Liver (tissue), 9 donors: ENCODE data around the gene FBN3. TPM values are rescaled to one million over a fixed set of nuclear protein-coding genes. Genes with fewer than 3 reads are reported as not detected.

ENCODE experiments used
- DNase-seq: peaks from one replicate; pipeline ENCODE4 v3.0.0-alpha.2; 2017; ENCODE audit warnings: low spot score
- H3K27ac ChIP-seq, 2 donors: one replicate each; pipeline ENCODE4 v1.7.0; 2013; ENCODE audit warnings: inconsistent platforms in 2 of 2, low read length in 2 of 2, control low read depth in 1 of 2, low read depth in 1 of 2, mild to moderate bottlenecking in 1 of 2
- H3K27me3 ChIP-seq, 4 donors: one replicate each; pipeline versions ENCODE4 v1.6.1 to v1.7.0; 2013; ENCODE audit warnings: low read length in 3 of 4, inconsistent platforms in 1 of 4, mild to moderate bottlenecking in 1 of 4, moderate library complexity in 1 of 4; ENCODE audit not compliant: control insufficient read depth in 4 of 4, insufficient read depth in 4 of 4
- H3K36me3 ChIP-seq, 4 donors: one replicate each; pipeline versions ENCODE4 v1.6.1 to v1.7.0; 2013; ENCODE audit warnings: low read length in 3 of 4, mild to moderate bottlenecking in 3 of 4, low read depth in 1 of 4, moderate library complexity in 1 of 4; ENCODE audit not compliant: control insufficient read depth in 4 of 4, insufficient read depth in 3 of 4
- H3K4me1 ChIP-seq, 4 donors: one replicate each; pipeline versions ENCODE4 v1.6.1 to v1.7.0; 2013; ENCODE audit warnings: low read length in 3 of 4, mild to moderate bottlenecking in 3 of 4, moderate library complexity in 1 of 4; ENCODE audit not compliant: control insufficient read depth in 4 of 4, insufficient read depth in 4 of 4
- H3K4me3 ChIP-seq, 3 donors: one replicate each; pipeline versions ENCODE4 v1.6.1 to v1.7.0; 2013; ENCODE audit warnings: low read length in 3 of 3, control low read depth in 1 of 3, low read depth in 1 of 3, mild to moderate bottlenecking in 1 of 3
- H3K9ac ChIP-seq, 2 donors: one replicate each; pipeline ENCODE4 v1.7.0; 2013; ENCODE audit warnings: low read length in 2 of 2, mild to moderate bottlenecking in 2 of 2, moderate library complexity in 2 of 2, control low read depth in 1 of 2, low read depth in 1 of 2
- H3K9me3 ChIP-seq, 4 donors: one replicate each; pipeline versions ENCODE4 v1.6.1 to v1.7.0; 2013; ENCODE audit warnings: low read length in 3 of 4; ENCODE audit not compliant: control insufficient read depth in 4 of 4
- ATF3 ChIP-seq: IDR thresholded peaks from 2 replicates; pipeline ENCODE4 v1.6.1; 2016; ENCODE audit warnings: antibody characterized with exemption
- FOXA1 ChIP-seq: IDR thresholded peaks from 2 replicates; pipeline ENCODE4 v1.6.1; 2016; ENCODE audit warnings: antibody characterized with exemption
- FOXA2 ChIP-seq: IDR thresholded peaks from 2 replicates; pipeline ENCODE4 v1.6.1; 2016; ENCODE audit warnings: antibody characterized with exemption
- HNF4A ChIP-seq, 2 donors: conservative IDR thresholded peaks; 2 replicates each; pipeline ENCODE4 v1.6.1; 2016; ENCODE audit warnings: antibody characterized with exemption in 2 of 2, mild to moderate bottlenecking in 2 of 2
- HNF4G ChIP-seq: IDR thresholded peaks from 2 replicates; pipeline ENCODE4 v1.6.1; 2016; ENCODE audit warnings: antibody characterized with exemption
- JUND ChIP-seq, 2 donors: IDR thresholded peaks; 2 replicates each; pipeline ENCODE4 v1.6.1; 2016; ENCODE audit warnings: antibody characterized with exemption in 2 of 2
- MAX ChIP-seq: IDR thresholded peaks from 2 replicates; pipeline ENCODE4 v1.6.1; 2016; ENCODE audit warnings: antibody characterized with exemption
- NR2F2 ChIP-seq: IDR thresholded peaks from 2 replicates; pipeline ENCODE4 v1.6.1; 2016; ENCODE audit warnings: antibody characterized with exemption
- RAD21 ChIP-seq, 2 donors: IDR thresholded peaks; 2 replicates each; pipeline ENCODE4 v1.6.1; 2016; ENCODE audit warnings: antibody characterized with exemption in 2 of 2, mild to moderate bottlenecking in 2 of 2
- RXRA ChIP-seq, 2 donors: IDR thresholded peaks; 2 replicates each; pipeline ENCODE4 v1.6.1; 2017 to 2018; ENCODE audit warnings: antibody characterized with exemption in 2 of 2, mild to moderate bottlenecking in 1 of 2
- SP1 ChIP-seq: IDR thresholded peaks from 2 replicates; pipeline ENCODE4 v1.6.1; 2018; ENCODE audit warnings: antibody characterized with exemption, mild to moderate bottlenecking
- TAF1 ChIP-seq: conservative IDR thresholded peaks from 2 replicates; pipeline ENCODE4 v1.6.1; 2016; ENCODE audit warnings: antibody characterized with exemption, mild to moderate bottlenecking
- YY1 ChIP-seq: IDR thresholded peaks from 2 replicates; pipeline ENCODE4 v1.6.1; 2016; ENCODE audit warnings: antibody characterized with exemption, mild to moderate bottlenecking
- ZBTB33 ChIP-seq: IDR thresholded peaks from 2 replicates; pipeline ENCODE4 v1.6.1; 2016; ENCODE audit warnings: antibody characterized with exemption
- WGBS: extraction: QIAGEN DNeasy Blood & Tissue Kit; methylation state at CpG from one replicate; pipeline ENCODE4 v1.1.7; 2013; 5-methylcytosine and 5-hydroxymethylcytosine counted together
- polyA plus RNA-seq, 2 donors: library from polyadenylated mRNA; stranded (reverse) in 1 of 2; unstranded in 1 of 2; fragments of 200-250 nt in 1 of 2; fragments of >200 nt in 1 of 2; fragmentation: Nextera tagmentation in 1 of 2; extraction: Ambion mirVana in 1 of 2; gene quantifications; one replicate each; pipeline versions ENCODE4 v1.2.1 to v1.2.3, GENCODE V29; 2013 to 2015
- total RNA-seq, 2 donors: library from RNA; depleted of rRNA; stranded (reverse); fragments of >200 nt; gene quantifications; one replicate each; pipeline ENCODE4 v1.2.3, GENCODE V29; 2014
- donor health status: healthy.
- donor health status: healthy.
- donor health status: healthy.
- donor health status: healthy.
- donor health status: healthy.

FBN3 gene
- total and polyA plus RNA-seq, 4 donors = under 0.01 to 0.61 (median 0.08) TPM; not detected in 1

GRCh38 chr19:8080832-8081231 is 68.6 kb downstream of the FBN3 start:
- Histone ChIP-seq H3K9me3 (no peaks in the 10 kb centered on the region), H3K27ac (no peak overlapping the region), H3K4me3 (no peak overlapping the region), H3K27me3 (no peaks in the 10 kb centered on the region), H3K4me1 (peaks cover 0 to 5% (median 2%) of the 10 kb centered on the region in 4 donors), H3K9ac (no peak overlapping the region), H3K36me3 (no peaks in the 10 kb centered on the region)
- WGBS = 42% methylated on average over 12 of the region's 12 CpGs
- TF ChIP-seq ZBTB33 (no peak), RXRA (IDR thresholded peaks at IDR 0.05) (peak; percentile 62 to 76), SP1 (peak; percentile 35), RAD21 (IDR thresholded peaks at IDR 0.05) (peak in 1 of 2 donors; percentile 31), JUND (IDR thresholded peaks at IDR 0.05) (no peak), HNF4A (conservative IDR thresholded peaks at IDR 0.05) (peak; percentile 39 to 41)
- no peak for DNase-seq

- Histone ChIP-seq H3K9ac (no peak overlapping the region), H3K27me3 (no peaks in the 10 kb centered on the region), H3K4me1 (peaks cover 0 to 5% (median 2%) of the 10 kb centered on the region in 4 donors), H3K4me3 (no peak overlapping the region), H3K27ac (no peak overlapping the region), H3K36me3 (no peaks in the 10 kb centered on the region), H3K9me3 (no peaks in the 10 kb centered on the region)
- no peak for TF ChIP-seq FOXA2
- 94% methylated on average over 6 of the region's 6 CpGs for WGBS
- no peak for DNase-seq
Observed at GRCh38 chr19:8079988-8080387, 69.4 kb downstream of the FBN3 start.

GRCh38 chr19:8075158-8076074 is 74.0 kb downstream of the FBN3 start:
- Histone ChIP-seq H3K27ac (no peak overlapping the region), H3K4me3 (no peak overlapping the region), H3K36me3 (no peaks in the 10 kb centered on the region), H3K27me3 (no peaks in the 10 kb centered on the region), H3K4me1 (no peaks in the 10 kb centered on the region), H3K9ac (no peak overlapping the region), H3K9me3 (peaks cover 0 to 3% (median 2%) of the 10 kb centered on the region in 4 donors)
- TF ChIP-seq ZBTB33 (no peak), YY1 (no peak), HNF4G (no peak), HNF4A (conservative IDR thresholded peaks at IDR 0.05) (no peak), MAX (no peak), NR2F2 (no peak), SP1 (no peak), TAF1 (no peak), RXRA (IDR thresholded peaks at IDR 0.05) (no peak), ATF3 (no peak), FOXA1 (no peak)
- 89% methylated on average over 13 of the region's 13 CpGs for WGBS
- no peak for DNase-seq
